ENCODE measurements around the gene IL25.
"Not testable (repeated sequence)": the region's sequence is repeated elsewhere in the genome, so short reads cannot be mapped to it uniquely, and the experiment has no call there.

Gene IL25

DNA sequence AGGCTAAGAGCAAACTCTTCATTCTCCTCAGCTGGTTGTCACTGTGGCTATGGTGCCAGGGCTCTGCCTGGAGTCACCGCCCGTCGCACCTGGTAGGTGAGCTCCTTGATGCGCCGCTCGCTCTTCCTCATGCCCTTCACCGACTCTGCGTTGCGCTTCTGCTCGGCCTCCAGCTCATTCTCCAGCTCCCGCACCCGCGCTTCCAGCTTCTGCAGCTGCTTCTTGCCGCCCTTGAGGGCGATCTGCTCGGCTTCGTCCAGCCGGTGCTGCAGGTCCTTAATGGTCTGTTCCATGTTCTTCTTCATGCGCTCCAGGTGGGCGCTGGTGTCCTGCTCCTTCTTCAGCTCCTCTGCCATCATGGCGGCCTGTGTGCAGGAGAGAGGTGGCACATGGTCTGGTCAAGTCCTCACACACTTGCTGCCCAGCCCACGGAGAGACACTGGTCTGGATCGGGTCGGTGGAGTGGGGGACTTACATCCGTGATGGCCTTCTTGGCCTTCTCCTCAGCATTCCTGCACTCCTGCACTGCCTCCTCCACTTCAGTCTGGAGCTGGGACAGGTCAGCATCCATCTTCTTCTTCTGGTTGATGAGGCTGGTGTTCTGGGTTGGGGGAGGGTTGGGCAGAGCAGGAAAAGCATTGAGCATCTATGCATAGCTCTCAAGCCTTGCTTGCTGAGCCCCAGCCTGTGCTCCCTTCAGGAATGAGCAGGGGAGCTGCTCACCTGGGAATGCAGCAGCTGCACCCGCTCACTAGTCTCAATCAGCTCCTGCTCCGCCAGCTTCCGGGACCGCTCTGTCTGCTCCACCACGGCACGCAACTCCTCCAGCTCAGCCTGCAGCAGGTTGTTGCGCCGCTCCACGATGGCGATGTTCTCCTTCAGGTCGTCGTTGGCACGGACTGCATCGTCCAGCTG, 42.6 kb downstream of the IL25 start:
- DNase-seq (ENCODE audit: low spot score in 2 of 2): no peak

DNA sequence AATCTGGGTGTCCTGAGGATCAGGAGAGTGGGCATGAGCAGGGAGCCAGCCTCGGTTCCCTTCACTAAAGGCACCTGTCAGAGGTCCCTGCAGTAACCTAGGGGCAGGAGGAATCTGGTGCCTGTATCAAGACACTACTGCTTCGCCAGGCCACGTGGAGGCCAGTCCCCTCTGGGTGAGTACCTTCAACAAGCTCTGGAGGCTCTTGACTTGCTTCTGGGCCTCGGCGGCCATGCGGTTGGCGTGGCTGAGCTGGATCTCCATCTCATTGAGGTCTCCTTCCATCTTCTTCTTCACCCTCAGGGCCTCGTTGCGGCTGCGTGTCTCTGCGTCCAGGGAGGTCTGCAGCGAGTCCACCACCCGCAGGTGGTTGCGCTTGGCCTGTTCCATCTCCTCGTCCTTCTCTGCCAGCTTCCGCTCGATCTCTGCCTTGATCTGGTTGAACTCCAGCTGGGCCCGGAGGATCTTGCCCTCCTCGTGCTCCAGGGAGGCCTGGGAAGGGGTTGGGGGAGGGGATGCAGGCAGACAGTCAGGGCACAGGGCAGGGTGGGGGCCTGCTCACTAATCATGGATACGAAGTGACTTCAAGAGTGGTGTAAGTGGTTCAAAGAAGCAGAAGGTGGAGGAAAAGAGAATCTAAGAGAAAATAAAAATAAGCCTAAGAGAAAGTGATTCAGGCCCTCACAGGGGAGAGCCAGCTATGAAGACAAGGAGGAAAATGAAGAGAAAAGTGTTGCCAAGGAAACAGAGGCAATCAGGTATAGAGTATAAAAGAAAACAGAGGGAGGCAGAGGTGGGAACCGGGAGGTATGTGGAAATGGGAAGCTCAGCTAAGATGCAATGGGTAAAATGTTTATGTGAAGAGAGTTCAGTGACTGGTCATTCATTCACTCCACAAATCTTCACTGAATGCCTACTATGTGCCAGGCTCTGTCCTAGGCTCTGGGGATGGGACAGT, 43.5 kb downstream of the IL25 start:
- Mint-ChIP-seq H3K4me3 (no peak overlapping the region), H3K4me1 (no peaks in the 10 kb centered on the region)

More for the DNA sequence above, 42.6 kb downstream of the IL25 start:
- ATAC-seq (replicated peaks; ENCODE audit: extremely low read depth, poor library complexity, severe bottlenecking): no peak
- Mint-ChIP-seq H3K9me3 (no peaks in the 10 kb centered on the region), H3K4me3 (no peak overlapping the region), H3K36me3 (ENCODE audit: insufficient read depth) (no peaks in the 10 kb centered on the region), H3K4me1 (no peaks in the 10 kb centered on the region), H3K27ac (ENCODE audit: low read depth) (no peak overlapping the region), H3K27me3 (peaks cover 78% of the 10 kb centered on the region)

DNA sequence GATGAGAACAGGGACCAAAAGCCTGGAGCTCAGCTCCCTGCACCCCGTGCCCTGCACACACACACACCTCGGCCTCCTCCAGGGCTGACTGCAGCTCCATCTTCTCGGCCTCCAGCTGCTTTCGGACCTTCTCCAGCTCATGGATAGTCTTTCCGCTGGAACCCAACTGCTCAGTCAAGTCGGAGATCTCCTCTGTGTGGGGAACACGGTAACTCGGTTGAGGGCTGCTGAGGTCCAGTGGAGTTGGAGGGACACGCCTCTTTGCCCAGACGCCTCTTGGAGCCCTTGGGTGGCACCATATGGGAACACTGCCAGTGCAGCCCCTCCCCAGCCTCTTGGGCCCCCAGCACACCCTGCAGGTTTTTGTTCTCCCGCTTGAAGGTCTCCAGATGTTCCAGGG, 44.2 kb downstream of the IL25 start:
- no peaks in the 10 kb centered on the region for H3K9me3 Mint-ChIP-seq
- no peak overlapping the region for H3K4me3 Mint-ChIP-seq
- ATAC-seq (replicated peaks; ENCODE audit: extremely low read depth, poor library complexity, severe bottlenecking) (no peak), DNase-seq (ENCODE audit: low spot score in 2 of 2) (no peak)
- H3K36me3 Mint-ChIP-seq (ENCODE audit: insufficient read depth): no peaks in the 10 kb centered on the region
- no peaks in the 10 kb centered on the region for H3K4me1 Mint-ChIP-seq
- no peak overlapping the region for H3K27ac Mint-ChIP-seq (ENCODE audit: low read depth)
- H3K27me3 Mint-ChIP-seq: peaks cover 62% of the 10 kb centered on the region

More for the DNA sequence above, 43.5 kb downstream of the IL25 start:
- DNase-seq (ENCODE audit: low spot score in 2 of 2) (no peak), ATAC-seq (replicated peaks; ENCODE audit: extremely low read depth, poor library complexity, severe bottlenecking) (no peak)
- Mint-ChIP-seq H3K9me3 (no peaks in the 10 kb centered on the region), H3K27ac (ENCODE audit: low read depth) (no peak overlapping the region), H3K36me3 (ENCODE audit: insufficient read depth) (no peaks in the 10 kb centered on the region), H3K27me3 (peaks cover 69% of the 10 kb centered on the region)

DNA sequence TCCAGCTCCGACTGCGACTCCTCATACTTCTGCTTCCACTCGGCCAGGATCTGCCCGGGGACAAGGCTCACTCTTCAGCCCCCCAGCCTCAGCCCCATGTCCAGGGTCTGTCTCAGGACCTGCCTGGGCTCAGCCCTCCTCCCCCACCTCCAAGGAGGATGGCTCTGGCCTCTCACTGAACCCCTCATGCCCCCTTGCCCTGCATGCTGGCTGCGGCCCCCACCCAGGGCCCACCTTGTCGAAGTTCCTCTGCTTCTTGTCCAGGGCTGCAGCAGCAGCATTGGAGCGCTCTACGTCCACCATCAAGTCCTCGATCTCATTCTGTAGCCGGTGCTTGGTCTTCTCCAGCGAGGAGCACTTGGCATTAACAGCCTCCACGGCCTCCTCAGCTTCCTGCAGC, 44.7 kb downstream of the IL25 start:
- not testable (repeated sequence) for H3K27ac Mint-ChIP-seq (ENCODE audit: low read depth); H3K4me3 Mint-ChIP-seq; H3K9me3 Mint-ChIP-seq; H3K36me3 Mint-ChIP-seq (ENCODE audit: insufficient read depth); H3K4me1 Mint-ChIP-seq; DNase-seq (ENCODE audit: low spot score in 2 of 2); ATAC-seq (replicated peaks; ENCODE audit: extremely low read depth, poor library complexity, severe bottlenecking)
- peaks cover 57% of the 10 kb centered on the region for H3K27me3 Mint-ChIP-seq

DNA sequence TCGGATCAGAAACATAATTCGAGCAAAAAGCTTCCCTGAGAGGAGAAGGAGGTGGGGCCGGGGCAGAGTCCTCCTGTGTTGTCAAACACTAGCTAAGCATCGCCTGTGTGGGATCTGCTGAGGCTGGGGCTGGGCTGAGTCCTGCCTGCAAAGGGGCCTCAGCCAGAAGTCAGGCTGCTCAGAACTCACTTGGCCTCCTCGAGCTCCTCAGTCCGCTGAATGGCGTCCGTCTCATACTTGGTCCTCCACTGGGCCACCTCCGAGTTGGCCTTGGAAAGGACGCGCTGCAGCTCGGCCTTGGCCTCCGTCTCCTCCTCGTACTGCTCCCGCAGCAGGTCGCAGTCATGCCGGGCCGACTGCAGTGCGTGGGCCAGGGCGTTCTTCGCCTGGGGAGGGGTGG, 45.4 kb downstream of the IL25 start:
- H3K4me1 Mint-ChIP-seq: no peaks in the 10 kb centered on the region
- ATAC-seq (replicated peaks; ENCODE audit: extremely low read depth, poor library complexity, severe bottlenecking) (no peak), DNase-seq (ENCODE audit: low spot score in 2 of 2) (no peak)
- no peak overlapping the region for H3K4me3 Mint-ChIP-seq
- peaks cover 50% of the 10 kb centered on the region for H3K27me3 Mint-ChIP-seq
- H3K27ac Mint-ChIP-seq (ENCODE audit: low read depth): no peak overlapping the region
- no peaks in the 10 kb centered on the region for H3K36me3 Mint-ChIP-seq (ENCODE audit: insufficient read depth)
- no peaks in the 10 kb centered on the region for H3K9me3 Mint-ChIP-seq

DNA sequence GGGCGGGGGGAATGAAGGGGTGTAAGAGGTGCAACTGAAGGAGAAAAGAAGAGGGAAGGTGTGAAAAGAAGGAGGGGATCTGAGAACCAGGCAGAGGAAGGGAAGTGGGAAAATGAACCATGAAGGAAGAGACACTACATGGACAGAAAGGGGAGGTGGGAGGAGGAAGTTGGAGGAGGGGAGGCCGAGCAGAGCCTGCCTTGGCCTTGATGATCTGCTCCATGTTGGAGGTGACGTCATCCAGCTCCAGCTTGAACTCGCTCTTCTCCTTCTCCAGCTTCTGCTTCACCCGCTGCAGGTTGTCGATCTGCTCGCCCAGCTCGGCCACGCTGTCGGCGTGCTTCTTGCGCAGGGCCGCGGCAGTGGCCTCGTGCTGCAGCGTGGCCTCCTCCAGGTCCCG, 47.0 kb downstream of the IL25 start:
- H3K27me3 Mint-ChIP-seq: peaks cover 47% of the 10 kb centered on the region
- ATAC-seq (replicated peaks; ENCODE audit: extremely low read depth, poor library complexity, severe bottlenecking); H3K4me3 Mint-ChIP-seq; DNase-seq (ENCODE audit: low spot score in 2 of 2); H3K4me1 Mint-ChIP-seq; H3K27ac Mint-ChIP-seq (ENCODE audit: low read depth); H3K9me3 Mint-ChIP-seq; H3K36me3 Mint-ChIP-seq (ENCODE audit: insufficient read depth): not testable (repeated sequence)

DNA sequence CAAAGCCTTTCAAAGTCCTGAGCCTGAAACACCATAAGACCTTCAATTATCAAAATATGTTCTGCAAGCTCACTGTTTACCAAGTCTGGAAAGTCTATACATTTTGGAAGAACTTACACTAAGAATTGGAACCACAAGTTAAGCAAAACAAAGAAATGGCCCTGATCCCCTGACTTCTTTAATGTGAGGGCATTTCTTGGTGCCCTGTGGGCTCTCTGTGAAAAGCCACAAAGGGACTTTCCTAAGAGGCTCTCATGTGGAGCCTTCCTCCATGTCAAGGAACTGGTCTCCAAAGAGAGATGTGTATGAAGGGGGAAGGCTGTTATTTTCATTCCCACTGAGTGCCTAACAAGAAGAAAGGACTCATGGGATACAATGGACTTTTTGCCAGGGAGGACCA, 49.0 kb downstream of the IL25 start:
- peaks cover 32% of the 10 kb centered on the region for H3K27me3 Mint-ChIP-seq
- no peak overlapping the region for H3K4me3 Mint-ChIP-seq
- H3K36me3 Mint-ChIP-seq (ENCODE audit: insufficient read depth): no peaks in the 10 kb centered on the region
- no peaks in the 10 kb centered on the region for H3K4me1 Mint-ChIP-seq
- no peak overlapping the region for H3K27ac Mint-ChIP-seq (ENCODE audit: low read depth)
- ATAC-seq (replicated peaks; ENCODE audit: extremely low read depth, poor library complexity, severe bottlenecking) (no peak), DNase-seq (ENCODE audit: low spot score in 2 of 2) (no peak)
- H3K9me3 Mint-ChIP-seq: no peaks in the 10 kb centered on the region

DNA sequence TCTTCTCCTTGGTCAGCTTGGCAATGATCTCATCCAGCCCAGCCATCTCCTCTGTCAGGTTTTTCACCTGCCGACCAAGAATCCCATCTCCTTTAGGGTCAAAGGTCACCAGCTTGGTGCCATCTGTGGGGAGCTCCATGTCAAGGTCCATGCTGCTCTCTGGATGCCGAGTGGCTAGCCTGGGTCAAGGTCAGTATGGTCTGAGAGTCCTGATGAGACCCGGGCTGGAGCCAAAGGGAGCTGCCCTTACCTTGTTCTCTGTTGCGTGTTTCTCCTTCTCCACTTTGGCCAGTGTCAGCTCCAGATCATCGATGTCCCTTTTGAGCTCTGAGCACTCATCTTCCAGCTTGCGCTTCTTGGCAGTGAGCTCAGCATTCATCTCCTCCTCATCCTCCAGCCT, 51.0 kb downstream of the IL25 start:
- Mint-ChIP-seq H3K27ac (ENCODE audit: low read depth) (no peak overlapping the region), H3K4me3 (no peak overlapping the region), H3K36me3 (ENCODE audit: insufficient read depth) (no peaks in the 10 kb centered on the region), H3K9me3 (no peaks in the 10 kb centered on the region), H3K27me3 (peaks cover 20% of the 10 kb centered on the region), H3K4me1 (no peaks in the 10 kb centered on the region)
- ATAC-seq (replicated peaks; ENCODE audit: extremely low read depth, poor library complexity, severe bottlenecking): no peak
- DNase-seq (ENCODE audit: low spot score in 2 of 2): no peak

DNA sequence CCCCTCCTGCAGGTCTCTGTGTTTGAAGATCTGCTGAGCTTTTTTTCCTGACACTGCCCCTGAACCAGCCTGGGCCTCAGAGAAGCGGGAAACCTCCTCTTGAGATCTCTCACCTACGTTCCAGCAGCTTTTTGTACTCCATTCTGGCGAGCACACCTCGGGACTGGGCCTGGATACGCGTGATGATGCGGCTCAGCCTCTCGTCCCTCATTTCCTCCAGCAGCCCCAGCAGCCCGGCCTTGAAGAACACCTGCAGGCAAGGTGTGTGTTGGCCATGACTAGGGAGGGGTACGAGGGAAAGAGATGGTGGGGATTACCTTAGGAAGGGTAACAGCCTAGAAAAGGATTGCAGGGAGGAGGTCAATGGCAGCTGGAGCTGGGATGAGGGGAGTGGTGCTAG, 52.6 kb downstream of the IL25 start:
- ATAC-seq (replicated peaks; ENCODE audit: extremely low read depth, poor library complexity, severe bottlenecking): no peak
- H3K36me3 Mint-ChIP-seq (ENCODE audit: insufficient read depth): no peaks in the 10 kb centered on the region
- H3K9me3 Mint-ChIP-seq: no peaks in the 10 kb centered on the region
- H3K4me1 Mint-ChIP-seq: no peaks in the 10 kb centered on the region
- no peak overlapping the region for H3K27ac Mint-ChIP-seq (ENCODE audit: low read depth)
- H3K4me3 Mint-ChIP-seq: no peak overlapping the region
- DNase-seq (ENCODE audit: low spot score in 2 of 2): no peak
- peaks cover 15% of the 10 kb centered on the region for H3K27me3 Mint-ChIP-seq

DNA sequence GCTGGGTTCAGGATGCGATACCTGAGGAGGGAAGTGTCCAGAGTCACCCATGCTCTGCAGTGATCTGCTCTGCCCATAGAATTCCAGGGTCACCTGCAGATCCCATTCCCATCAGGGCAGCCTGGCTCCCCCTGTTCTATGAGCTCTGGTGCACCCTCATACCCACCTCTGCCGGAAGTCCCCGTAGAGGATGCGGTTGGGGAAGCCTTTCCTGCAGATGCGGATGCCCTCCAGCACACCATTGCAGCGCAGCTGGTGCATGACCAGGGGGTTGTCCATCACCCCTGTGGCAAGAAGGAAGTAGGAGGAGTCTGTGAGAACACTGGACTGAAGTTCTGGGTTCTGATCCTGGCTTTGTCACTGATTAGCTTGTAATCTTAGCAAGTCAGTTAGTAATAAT, 53.2 kb downstream of the IL25 start:
- not testable (repeated sequence) for DNase-seq (ENCODE audit: low spot score in 2 of 2); H3K36me3 Mint-ChIP-seq (ENCODE audit: insufficient read depth); H3K4me3 Mint-ChIP-seq; H3K9me3 Mint-ChIP-seq; H3K27ac Mint-ChIP-seq (ENCODE audit: low read depth); H3K4me1 Mint-ChIP-seq; ATAC-seq (replicated peaks; ENCODE audit: extremely low read depth, poor library complexity, severe bottlenecking)
- peaks cover 21% of the 10 kb centered on the region for H3K27me3 Mint-ChIP-seq
